ENCODE measurements around the gene ALG2. TPM values are rescaled to one million over a fixed set of nuclear protein-coding genes. Genes with fewer than 3 reads are reported as not detected.

ALG2 gene
- total RNA-seq, 2 experiments from 2014 or later, result 26.5 to 35.2 TPM

- no peak overlapping the region for H2AFZ ChIP-seq (ENCODE audit: low read length)
- DNase-seq (ENCODE audit: low spot score), result no peak
- no peak overlapping the region for H3K4me3 ChIP-seq (ENCODE audit: low read depth, low read length, poor library complexity, severe bottlenecking)
- CTCF ChIA-PET (ENCODE audit: unreplicated experiment), result no interaction called here
- H3K36me3 ChIP-seq (ENCODE audit: insufficient read depth, low read length), result no peaks in the 10 kb centered on the region
- intact Hi-C loops (cut with micrococcal nuclease; ENCODE audit: unreplicated experiment), result loop anchor here (10.0 kb wide), 1 partner anchor 635 kb away; no protein-coding TSS in a partner anchor
- POLR2A ChIA-PET, result no interaction called here
- no TSS peak for BruUV-seq (replicated peaks)
- H3K9me2 ChIP-seq (ENCODE audit: insufficient read depth, low read length), result no peaks in the 10 kb centered on the region
- TF ChIP-seq CTCF (conservative IDR thresholded peaks at IDR 0.05; ENCODE audit: low read length), result no peak
- no peaks in the 10 kb centered on the region for H3K9me3 ChIP-seq (ENCODE audit: low read length)
- no peak overlapping the region for H3K4me2 ChIP-seq (ENCODE audit: low read length)
- no peaks in the 10 kb centered on the region for H4K20me1 ChIP-seq (ENCODE audit: insufficient read depth, low read length)
- H3K79me2 ChIP-seq (ENCODE audit: insufficient read depth, low read depth, low read length), result no peaks in the 10 kb centered on the region
- no peak overlapping the region for H3K27ac ChIP-seq (ENCODE audit: low read depth, low read length, poor library complexity, severe bottlenecking)
- no peaks in the 10 kb centered on the region for H3K4me1 ChIP-seq (ENCODE audit: insufficient read depth, low read length, poor library complexity, severe bottlenecking)
Observed at GRCh38 chr9:99169982-99170761, 51.6 kb downstream of the ALG2 start.

- Histone ChIP-seq H3K4me2 (ENCODE audit: low read length) (no peak overlapping the region), H3K79me2 (ENCODE audit: insufficient read depth, low read depth, low read length) (no peaks in the 10 kb centered on the region), H3K9me3 (ENCODE audit: low read length) (no peaks in the 10 kb centered on the region), H3K27ac (ENCODE audit: low read depth, low read length, poor library complexity, severe bottlenecking) (no peak overlapping the region), H3K9me2 (ENCODE audit: insufficient read depth, low read length) (no peaks in the 10 kb centered on the region), H4K20me1 (ENCODE audit: insufficient read depth, low read length) (no peaks in the 10 kb centered on the region), H3K4me3 (ENCODE audit: low read depth, low read length, poor library complexity, severe bottlenecking) (no peak overlapping the region), H2AFZ (ENCODE audit: low read length) (no peak overlapping the region), H3K4me1 (ENCODE audit: insufficient read depth, low read length, poor library complexity, severe bottlenecking) (no peaks in the 10 kb centered on the region), H3K36me3 (ENCODE audit: insufficient read depth, low read length) (no peaks in the 10 kb centered on the region)
- TF ChIP-seq CTCF (conservative IDR thresholded peaks at IDR 0.05; ENCODE audit: low read length), result no peak
- TF ChIP-seq EZH2phosphoT487 (IDR thresholded peaks at IDR 0.05; ENCODE audit: borderline replicate concordance, low read depth, low read length), result no peak
- intact Hi-C loops (cut with micrococcal nuclease; ENCODE audit: unreplicated experiment), result loop anchor here (10.0 kb wide), 1 partner anchor 636 kb away; no protein-coding TSS in a partner anchor
- no TSS peak for BruUV-seq (replicated peaks)
- POLR2A ChIA-PET, result interaction anchor here (0.5 kb wide), 1 partner anchor 210 kb away, joined by 3 read pairs; no protein-coding TSS in a partner anchor
- CTCF ChIA-PET (ENCODE audit: unreplicated experiment), result no interaction called here
- DNase-seq (ENCODE audit: low spot score), result no peak
Observed at GRCh38 chr9:99169086-99169485, 52.7 kb downstream of the ALG2 start.

- BruUV-seq (replicated peaks), result no TSS peak
- DNase-seq (ENCODE audit: low spot score), result no peak
- Histone ChIP-seq H3K9me2 (ENCODE audit: insufficient read depth, low read length) (no peaks in the 10 kb centered on the region), H3K36me3 (ENCODE audit: insufficient read depth, low read length) (no peaks in the 10 kb centered on the region), H3K4me2 (ENCODE audit: low read length) (no peak overlapping the region), H3K4me3 (ENCODE audit: low read depth, low read length, poor library complexity, severe bottlenecking) (no peak overlapping the region), H3K27ac (ENCODE audit: low read depth, low read length, poor library complexity, severe bottlenecking) (no peak overlapping the region), H4K20me1 (ENCODE audit: insufficient read depth, low read length) (no peaks in the 10 kb centered on the region), H3K9me3 (ENCODE audit: low read length) (no peaks in the 10 kb centered on the region), H3K79me2 (ENCODE audit: insufficient read depth, low read depth, low read length) (no peaks in the 10 kb centered on the region), H2AFZ (ENCODE audit: low read length) (no peak overlapping the region), H3K4me1 (ENCODE audit: insufficient read depth, low read length, poor library complexity, severe bottlenecking) (no peaks in the 10 kb centered on the region)
- intact Hi-C loops (cut with micrococcal nuclease; ENCODE audit: unreplicated experiment), result loop anchor here (10.0 kb wide), 1 partner anchor 637 kb away; no protein-coding TSS in a partner anchor
- POLR2A ChIA-PET, result interaction anchor here (0.6 kb wide), 1 partner anchor 37 kb away, joined by 10 read pairs; no protein-coding TSS in a partner anchor
- CTCF ChIA-PET (ENCODE audit: unreplicated experiment), result no interaction called here
- TF ChIP-seq CTCF (conservative IDR thresholded peaks at IDR 0.05; ENCODE audit: low read length) (no peak), EZH2phosphoT487 (IDR thresholded peaks at IDR 0.05; ENCODE audit: borderline replicate concordance, low read depth, low read length) (no peak)
Observed at GRCh38 chr9:99167694-99168093, 54.0 kb downstream of the ALG2 start.
